Femur (tissue), 1 donor: ENCODE measurements around the gene FOXL3.
"Not testable (repeated sequence)": the region's sequence is repeated elsewhere in the genome, so short reads cannot be mapped to it uniquely, and the experiment has no call there.

ENCODE experiments used
- DNase-seq: peaks from one replicate; pipeline ENCODE4 v3.0.0-alpha.2; 2017

Gene FOXL3

DNA sequence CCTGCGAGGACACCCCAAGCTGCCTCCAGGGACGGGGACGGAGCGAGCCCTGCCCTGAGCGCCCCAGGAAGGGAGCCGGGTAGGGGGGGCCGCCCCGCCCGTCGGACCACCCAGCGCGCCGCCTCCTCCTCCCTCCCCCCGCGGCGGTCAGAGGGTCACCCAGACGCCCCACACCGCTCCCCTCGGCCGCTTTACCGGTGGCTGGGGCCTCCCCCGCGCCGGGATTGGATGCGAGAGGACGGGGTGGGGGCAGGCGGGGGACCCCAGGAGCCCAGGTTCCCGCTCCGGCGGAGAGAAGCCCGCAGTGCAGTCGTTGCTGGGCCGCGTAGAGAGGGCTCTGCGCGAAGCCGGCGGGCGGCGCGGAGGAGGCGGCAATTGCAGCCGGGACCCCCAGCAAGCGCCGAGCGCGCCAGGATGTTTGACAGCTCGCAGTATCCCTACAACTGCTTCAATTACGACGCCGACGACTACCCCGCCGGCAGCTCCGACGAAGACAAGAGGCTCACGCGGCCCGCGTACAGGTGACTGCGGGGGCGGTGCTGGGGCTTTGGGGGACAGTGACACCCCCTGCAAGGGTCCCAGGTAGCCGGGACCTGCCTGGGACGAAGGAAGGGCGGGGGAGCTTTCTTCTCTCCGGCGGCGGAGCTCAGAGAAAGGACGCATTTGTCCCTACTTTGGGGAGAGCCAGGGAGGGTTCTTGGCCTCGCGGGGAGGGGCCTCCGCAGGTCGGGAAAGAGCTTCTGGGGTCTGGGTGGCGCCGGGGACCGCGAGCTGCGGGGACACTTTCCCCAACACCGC, at the start of gene FOXL3:
FOXL3 (plus strand) TSS at position 415 of the 798 bp plus-strand sequence; CDS start at position 415, 0 bp downstream.
- no peak for DNase-seq

- no peak for DNase-seq
Observed at GRCh38 chr7:240887-241421, 49.0 kb upstream of the FOXL3 start.

DNA sequence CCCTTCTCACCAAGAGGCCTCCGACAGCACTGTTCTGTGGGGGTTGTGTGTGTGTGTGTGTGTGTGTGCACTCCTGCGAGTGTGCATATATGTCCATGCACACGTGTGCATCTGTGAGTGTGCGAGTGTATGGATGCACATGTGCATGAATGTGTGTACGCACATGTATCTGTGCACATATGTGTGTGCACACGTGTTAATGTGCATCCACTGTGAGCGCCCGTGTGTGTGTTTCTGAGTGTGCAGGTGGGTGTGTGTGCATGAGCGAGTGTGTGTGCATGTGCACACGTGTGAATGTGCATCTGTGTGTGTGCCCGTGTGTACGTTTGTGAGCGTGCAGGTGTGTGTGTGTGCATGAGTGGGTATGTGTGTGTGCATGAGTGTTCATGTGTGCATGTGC, 48.5 kb upstream of the FOXL3 start:
- DNase-seq, result no peak

DNA sequence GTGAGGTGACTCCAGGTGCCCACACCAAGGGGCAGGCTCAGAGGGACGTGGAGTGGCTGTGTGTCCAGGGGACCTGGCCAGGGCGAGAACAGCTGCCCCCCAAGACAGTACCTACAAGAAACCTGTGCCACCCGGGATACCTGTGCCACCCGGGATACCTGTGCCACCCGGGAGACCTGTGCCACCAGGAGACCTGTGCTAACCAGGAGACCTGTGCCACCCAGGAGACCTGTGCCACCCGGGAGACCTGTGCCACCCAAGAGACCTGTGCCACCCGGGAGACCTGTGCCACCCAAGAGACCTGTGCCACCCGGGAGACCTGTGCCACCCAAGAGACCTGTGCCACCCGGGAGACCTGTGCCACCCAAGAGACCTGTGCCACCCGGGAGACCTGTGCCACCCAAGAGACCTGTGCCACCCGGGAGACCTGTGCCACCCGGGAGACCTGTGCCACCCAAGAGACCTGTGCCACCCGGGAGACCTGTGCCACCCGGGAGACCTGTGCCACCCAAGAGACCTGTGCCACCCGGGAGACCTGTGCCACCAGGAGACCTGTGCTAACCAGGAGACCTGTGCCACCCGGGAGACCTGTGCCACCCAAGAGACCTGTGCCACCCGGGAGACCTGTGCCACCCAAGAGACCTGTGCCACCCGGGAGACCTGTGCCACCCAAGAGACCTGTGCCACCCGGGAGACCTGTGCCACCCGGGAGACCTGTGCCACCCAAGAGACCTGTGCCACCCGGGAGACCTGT, 47.0 kb upstream of the FOXL3 start:
- DNase-seq, result not testable (repeated sequence)

DNA sequence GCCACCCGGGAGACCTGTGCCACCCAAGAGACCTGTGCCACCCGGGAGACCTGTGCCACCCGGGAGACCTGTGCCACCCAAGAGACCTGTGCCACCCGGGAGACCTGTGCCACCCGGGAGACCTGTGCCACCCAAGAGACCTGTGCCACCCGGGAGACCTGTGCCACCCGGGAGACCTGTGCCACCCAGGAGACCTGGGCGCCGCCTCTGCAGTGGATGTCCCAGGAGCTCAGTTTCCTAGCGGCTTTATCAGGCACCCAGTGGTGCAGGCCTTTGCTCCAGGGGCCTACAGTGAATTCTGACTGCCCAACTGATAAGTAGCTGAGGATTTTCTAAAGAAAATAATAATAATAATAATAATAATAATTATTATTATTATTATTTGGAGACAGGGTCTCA, 46.4 kb upstream of the FOXL3 start:
- DNase-seq, result not testable (repeated sequence)

DNA sequence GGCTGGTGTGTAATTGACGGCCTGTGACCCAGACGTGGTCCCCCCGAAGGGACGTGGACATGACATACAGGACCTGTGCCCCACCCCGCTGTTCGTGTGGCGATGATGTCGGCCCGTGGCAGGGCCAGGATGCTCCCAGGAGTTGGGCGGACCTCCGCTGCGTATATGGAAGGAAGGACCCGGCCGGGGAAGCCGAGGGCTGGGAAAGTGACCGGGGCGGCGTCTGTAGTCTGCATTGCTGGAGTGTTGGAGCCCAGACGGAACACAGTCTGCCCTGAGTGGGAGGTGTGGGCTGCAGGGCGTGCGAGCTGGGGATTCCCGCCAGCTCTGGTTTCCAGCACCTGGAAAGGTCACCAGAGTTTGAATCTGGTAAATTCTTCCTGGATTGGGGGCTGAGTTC, 45.0 kb upstream of the FOXL3 start:
- no peak for DNase-seq

DNA sequence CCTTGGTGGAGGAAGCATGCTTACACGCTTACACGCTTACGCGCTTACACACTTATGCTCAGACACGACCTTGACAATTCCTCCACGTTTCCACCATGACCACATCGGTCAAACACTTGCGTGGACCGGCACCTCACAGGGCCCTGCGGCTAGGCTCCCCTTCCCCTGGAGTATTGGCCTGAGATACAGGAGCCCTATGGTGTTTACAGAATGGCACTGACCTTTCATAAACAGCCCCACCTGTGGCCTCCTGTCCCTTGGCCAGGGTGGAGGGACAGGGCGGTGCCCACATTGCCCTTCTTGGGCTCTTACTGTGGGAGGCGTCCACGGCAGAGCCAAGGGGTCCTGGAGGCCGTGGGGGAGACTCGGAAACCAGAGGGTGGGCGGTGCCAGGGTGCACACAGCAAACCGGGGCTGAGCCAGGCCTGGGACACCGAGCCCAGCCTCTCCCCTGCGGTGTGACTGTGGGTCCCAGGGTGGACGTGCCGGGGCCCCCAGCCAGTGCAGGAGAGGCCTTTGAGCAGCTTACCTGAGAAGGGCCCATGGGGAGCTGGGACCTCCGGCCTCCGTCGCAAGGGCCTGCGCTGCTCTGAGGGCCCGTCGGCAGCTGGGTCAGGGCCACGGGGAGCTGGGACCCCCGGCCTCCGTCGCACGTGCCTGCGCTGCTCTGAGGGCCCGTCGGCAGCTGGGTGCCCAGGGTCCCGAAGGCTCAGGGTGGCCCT, 44.2 kb upstream of the FOXL3 start:
- no peak for DNase-seq

DNA sequence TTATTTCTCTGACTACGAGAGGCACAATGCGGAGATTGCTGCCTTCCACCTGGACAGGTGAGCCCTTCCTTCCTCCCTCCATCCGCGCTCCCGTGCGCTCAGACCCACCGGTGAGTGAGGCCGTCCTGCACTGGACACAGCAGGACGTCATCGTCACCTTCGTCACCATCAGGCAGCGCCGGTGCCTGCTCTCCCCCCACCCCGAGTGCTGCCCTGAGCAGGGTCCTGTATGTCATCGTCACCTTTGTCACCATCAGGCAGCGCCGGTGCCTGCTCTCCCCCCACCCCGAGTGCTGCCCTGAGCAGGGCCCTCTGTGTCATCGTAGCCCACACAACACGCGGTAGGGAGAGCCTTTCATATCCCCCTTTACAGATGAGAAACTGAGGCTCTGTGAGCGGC, 43.5 kb upstream of the FOXL3 start:
- no peak for DNase-seq

GRCh38 chr7:247181-247580, 42.8 kb upstream of the FOXL3 start:
- no peak for DNase-seq

GRCh38 chr7:247636-248035, 42.3 kb upstream of the FOXL3 start:
- no peak for DNase-seq

GRCh38 chr7:248732-249435, 41.1 kb upstream of the FOXL3 start:
- DNase-seq, result no peak

GRCh38 chr7:249989-250388, 40.0 kb upstream of the FOXL3 start:
- no peak for DNase-seq

GRCh38 chr7:250523-250922, 39.4 kb upstream of the FOXL3 start:
- DNase-seq, result no peak

GRCh38 chr7:251005-251404, 39.0 kb upstream of the FOXL3 start:
- DNase-seq, result no peak

DNA sequence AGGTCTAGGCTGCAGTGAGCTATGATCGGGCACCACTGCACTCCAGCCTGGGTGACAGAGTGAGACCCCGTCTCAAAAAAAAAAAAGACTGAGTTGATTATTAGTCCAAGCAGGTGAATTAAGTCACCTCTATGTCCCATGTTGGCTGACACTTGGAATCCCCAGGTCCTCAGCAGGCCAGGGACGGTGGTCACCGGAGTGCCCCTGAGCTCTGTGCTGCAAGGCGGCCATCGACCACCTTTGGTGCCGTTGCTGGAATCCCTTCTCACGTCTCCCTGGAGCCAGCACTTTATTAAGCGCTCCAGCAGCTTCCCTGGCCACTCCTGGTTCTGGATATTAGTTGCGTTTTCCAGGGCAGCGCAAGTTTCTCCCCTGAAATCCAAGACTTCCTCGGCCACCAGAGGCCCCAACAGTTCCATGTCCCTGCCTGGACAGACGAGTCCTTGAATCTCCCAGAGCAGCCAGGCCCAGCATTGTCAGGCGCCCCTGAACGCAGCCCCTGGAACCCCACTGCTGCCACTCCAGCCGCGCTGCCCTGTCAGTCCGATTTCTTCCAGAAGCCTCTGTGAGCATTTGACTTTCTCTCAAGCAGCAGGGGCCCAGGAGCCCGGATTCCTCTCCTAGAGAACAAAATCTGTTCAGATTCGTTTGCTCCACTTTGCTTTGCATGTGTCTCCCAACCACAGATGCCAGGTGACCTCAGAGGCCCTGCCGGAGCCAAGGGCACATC, 38.4 kb upstream of the FOXL3 start:
- no peak for DNase-seq

GRCh38 chr7:252216-252965, 37.6 kb upstream of the FOXL3 start:
- DNase-seq, result no peak

- no peak for DNase-seq
Observed at GRCh38 chr7:252981-253380, 37.0 kb upstream of the FOXL3 start.

DNA sequence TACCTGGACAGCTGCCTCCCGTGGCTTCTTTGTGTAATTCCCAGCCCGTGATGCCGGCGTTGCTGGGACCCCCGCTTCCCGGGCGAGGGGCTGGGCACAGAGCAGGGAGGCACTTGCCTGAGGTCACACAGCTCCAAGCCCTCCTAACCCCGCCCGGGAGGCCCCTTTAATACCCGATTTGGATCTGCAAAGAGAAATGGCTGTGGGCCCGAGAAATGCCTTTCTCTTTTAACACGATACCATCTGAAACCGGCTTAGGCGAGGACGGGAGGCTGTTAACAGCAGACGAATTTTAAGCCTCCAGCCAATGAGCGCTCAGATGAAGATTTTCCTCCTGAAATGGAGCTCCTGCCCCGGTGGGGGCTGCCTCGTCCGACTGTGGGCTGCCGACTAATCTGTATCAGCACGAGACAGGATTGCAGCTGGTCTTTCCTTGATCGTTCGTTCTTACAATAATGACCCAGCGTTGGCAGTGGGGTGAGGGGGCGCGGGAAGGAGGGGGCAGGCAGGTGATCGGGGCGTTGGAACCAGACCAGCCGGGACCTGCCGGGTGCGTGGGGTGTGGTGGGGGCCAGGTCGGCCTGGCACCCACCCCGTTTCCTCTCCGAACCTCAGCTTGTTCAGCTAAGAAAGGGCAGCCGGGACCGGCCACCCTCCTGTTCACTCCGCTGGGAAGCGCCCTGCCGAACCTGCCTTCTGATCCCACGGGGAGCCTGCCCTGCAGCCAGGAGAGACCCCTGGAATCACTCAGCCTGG, 36.2 kb upstream of the FOXL3 start:
- no peak for DNase-seq

GRCh38 chr7:254337-255037, 35.5 kb upstream of the FOXL3 start:
- DNase-seq, result no peak

DNA sequence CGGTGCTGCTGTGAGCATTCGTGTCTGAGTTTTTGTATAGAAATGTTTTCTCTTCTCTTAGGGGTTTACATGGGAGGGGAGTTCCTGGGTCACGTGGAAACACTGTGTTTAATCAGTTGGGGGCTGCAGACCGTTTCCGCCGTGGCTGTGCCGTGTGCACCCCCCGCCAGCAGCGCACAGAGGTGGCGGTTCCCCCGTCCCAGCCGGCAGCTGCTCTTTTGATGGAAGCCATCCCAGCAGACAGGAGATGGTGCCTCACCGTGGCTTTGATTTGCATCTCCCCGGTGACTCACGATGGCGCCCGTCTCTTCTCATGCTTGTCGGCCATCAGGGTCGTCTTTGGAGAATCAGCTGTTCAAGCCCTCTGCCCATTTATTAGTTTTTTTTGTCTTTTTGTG, 34.9 kb upstream of the FOXL3 start:
- no peak for DNase-seq
